ENCODE measurements around the gene HSPA1B.

The HSPA1B gene

DNA sequence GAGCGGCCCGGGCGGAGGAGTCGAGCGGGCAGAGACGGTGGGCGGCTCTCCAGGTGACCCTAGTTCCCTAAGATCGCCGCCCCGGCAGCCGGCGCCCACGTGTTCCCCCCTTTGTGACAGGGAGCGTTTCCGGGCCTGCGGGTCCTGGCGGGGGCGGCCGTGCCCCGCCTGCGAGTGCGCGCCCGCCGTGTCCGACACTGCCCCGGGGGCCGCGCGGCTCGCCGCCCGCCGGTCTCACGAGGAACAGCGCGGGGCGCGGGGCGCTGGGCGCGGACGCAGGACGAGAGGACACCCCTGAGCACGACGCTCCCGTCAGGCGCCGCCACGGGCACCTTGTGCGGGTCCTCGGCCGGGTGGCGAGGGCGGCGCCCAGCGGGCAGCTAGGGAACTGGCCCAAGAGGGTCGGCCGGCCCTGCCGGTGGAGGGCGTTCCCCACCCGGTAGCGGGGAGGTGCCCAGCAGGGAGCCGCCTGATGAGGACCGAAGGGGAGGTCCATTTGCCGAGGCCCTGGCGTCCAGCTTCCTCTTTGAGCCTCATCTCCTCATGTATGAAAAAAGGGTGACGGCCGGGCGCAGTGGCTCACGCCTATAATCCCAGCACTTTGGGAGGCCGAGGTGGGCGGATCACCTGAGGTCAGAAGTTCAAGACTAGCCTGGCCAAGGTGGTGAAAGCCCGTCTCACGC, 31.8 kb upstream of the HSPA1B start, which contains the start of gene VARS1:
Gene VARS1, minus strand, starts transcription at position 137 of the 683 bp plus-strand sequence. CDS start 535 bp downstream, outside the sequence.
- Histone ChIP-seq H3K9me3 (ENCODE audit: control insufficient read depth, insufficient read depth, low read depth, low read length) (no peaks in the 10 kb centered on the region), H3K27ac (ENCODE audit: extremely low read depth, low read depth, low read length) (peak within 1 kb of the TSS; percentile 93), H3K4me3 (ENCODE audit: low read depth, low read length) (peak within 1 kb of the TSS; percentile 81), H3K4me1 (ENCODE audit: control insufficient read depth, insufficient read depth, low read length) (no peaks in the 10 kb centered on the region; the same call in 1 of the 2 replicates), H3K36me3 (ENCODE audit: control insufficient read depth in 2 of 2, insufficient read depth in 1 of 2, low read length in 2 of 2) (peaks cover 10 to 34% of the 10 kb centered on the region in 2 experiments)
- POLR2A ChIA-PET = interaction anchor here (0.6 to 5.9 kb wide), 22 partner anchors 9 to 400 kb away, joined by 3 to 138 read pairs (median 6); partner anchors contain the start of genes C6orf47, DDAH2, DDX39B and HSPA1A
- CTCF ChIA-PET = interaction anchor here (0.6 to 4.9 kb wide), 22 partner anchors 10 to 156 kb away, joined by 3 to 55 read pairs (median 4); partner anchors contain the start of genes HSPA1B and LSM2
- TF ChIP-seq ZNF266 (tag by site-specific recombination; IDR thresholded peaks at IDR 0.05; ENCODE audit: low read depth) (no peak), ZNF510 (tag by site-specific recombination; IDR thresholded peaks at IDR 0.05; ENCODE audit: insufficient replicate concordance) (no peak), ZNF747 (tag by site-specific recombination; IDR thresholded peaks at IDR 0.05) (no peak), ZNF624 (tag by site-specific recombination; IDR thresholded peaks at IDR 0.05) (no peak), SP7 (tag by site-specific recombination; IDR thresholded peaks at IDR 0.05) (peak; percentile 82), ZNF23 (tag by site-specific recombination; IDR thresholded peaks at IDR 0.05; ENCODE audit: borderline replicate concordance) (no peak), ZNF654 (tag by site-specific recombination; IDR thresholded peaks at IDR 0.05; ENCODE audit: low read depth) (peak; percentile 46), ZBTB48 (tag by site-specific recombination; IDR thresholded peaks at IDR 0.05) (no peak; the same call in 1 of the 2 replicates), ZNF555 (tag by site-specific recombination; conservative IDR thresholded peaks at IDR 0.05) (no peak), ZNF792 (tag by site-specific recombination; IDR thresholded peaks at IDR 0.05) (0 out of 2 replicates have a peak, but pooled peaks have one; percentile 49), ZNF274 (IDR thresholded peaks at IDR 0.05; ENCODE audit: low read length) (no peak), ZNF274 (tag by site-specific recombination; IDR thresholded peaks at IDR 0.05; ENCODE audit: borderline replicate concordance) (no peak), ZFP69B (tag by site-specific recombination; IDR thresholded peaks at IDR 0.05) (no peak; the same call in 1 of the 2 replicates), FEZF1 (tag by site-specific recombination; IDR thresholded peaks at IDR 0.05) (no peak), ZNF76 (tag by site-specific recombination; IDR thresholded peaks at IDR 0.05; ENCODE audit: borderline replicate concordance, low read depth) (peak; percentile 27), ZFP37 (tag by site-specific recombination; IDR thresholded peaks at IDR 0.05) (no peak)
- TF ChIP-seq, protein P1, sequence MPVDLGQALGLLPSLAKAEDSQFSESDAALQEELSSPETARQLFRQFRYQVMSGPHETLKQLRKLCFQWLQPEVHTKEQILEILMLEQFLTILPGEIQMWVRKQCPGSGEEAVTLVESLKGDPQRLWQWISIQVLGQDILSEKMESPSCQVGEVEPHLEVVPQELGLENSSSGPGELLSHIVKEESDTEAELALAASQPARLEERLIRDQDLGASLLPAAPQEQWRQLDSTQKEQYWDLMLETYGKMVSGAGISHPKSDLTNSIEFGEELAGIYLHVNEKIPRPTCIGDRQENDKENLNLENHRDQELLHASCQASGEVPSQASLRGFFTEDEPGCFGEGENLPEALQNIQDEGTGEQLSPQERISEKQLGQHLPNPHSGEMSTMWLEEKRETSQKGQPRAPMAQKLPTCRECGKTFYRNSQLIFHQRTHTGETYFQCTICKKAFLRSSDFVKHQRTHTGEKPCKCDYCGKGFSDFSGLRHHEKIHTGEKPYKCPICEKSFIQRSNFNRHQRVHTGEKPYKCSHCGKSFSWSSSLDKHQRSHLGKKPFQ (tag by site-specific recombination; IDR thresholded peaks at IDR 0.05) = no peak
- TF ChIP-seq, protein P2, sequence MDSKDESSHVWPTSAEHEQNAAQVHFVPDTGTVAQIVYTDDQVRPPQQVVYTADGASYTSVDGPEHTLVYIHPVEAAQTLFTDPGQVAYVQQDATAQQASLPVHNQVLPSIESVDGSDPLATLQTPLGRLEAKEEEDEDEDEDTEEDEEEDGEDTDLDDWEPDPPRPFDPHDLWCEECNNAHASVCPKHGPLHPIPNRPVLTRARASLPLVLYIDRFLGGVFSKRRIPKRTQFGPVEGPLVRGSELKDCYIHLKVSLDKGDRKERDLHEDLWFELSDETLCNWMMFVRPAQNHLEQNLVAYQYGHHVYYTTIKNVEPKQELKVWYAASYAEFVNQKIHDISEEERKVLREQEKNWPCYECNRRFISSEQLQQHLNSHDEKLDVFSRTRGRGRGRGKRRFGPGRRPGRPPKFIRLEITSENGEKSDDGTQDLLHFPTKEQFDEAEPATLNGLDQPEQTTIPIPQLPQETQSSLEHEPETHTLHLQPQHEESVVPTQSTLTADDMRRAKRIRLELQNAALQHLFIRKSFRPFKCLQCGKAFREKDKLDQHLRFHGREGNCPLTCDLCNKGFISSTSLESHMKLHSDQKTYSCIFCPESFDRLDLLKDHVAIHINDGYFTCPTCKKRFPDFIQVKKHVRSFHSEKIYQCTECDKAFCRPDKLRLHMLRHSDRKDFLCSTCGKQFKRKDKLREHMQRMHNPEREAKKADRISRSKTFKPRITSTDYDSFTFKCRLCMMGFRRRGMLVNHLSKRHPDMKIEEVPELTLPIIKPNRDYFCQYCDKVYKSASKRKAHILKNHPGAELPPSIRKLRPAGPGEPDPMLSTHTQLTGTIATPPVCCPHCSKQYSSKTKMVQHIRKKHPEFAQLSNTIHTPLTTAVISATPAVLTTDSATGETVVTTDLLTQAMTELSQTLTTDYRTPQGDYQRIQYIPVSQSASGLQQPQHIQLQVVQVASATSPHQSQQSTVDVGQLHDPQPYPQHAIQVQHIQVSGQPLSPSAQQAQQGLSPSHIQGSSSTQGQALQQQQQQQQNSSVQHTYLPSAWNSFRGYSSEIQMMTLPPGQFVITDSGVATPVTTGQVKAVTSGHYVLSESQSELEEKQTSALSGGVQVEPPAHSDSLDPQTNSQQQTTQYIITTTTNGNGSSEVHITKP (tag by site-specific recombination; IDR thresholded peaks at IDR 0.05) = peak; percentile 33
- TF ChIP-seq, protein P3, sequence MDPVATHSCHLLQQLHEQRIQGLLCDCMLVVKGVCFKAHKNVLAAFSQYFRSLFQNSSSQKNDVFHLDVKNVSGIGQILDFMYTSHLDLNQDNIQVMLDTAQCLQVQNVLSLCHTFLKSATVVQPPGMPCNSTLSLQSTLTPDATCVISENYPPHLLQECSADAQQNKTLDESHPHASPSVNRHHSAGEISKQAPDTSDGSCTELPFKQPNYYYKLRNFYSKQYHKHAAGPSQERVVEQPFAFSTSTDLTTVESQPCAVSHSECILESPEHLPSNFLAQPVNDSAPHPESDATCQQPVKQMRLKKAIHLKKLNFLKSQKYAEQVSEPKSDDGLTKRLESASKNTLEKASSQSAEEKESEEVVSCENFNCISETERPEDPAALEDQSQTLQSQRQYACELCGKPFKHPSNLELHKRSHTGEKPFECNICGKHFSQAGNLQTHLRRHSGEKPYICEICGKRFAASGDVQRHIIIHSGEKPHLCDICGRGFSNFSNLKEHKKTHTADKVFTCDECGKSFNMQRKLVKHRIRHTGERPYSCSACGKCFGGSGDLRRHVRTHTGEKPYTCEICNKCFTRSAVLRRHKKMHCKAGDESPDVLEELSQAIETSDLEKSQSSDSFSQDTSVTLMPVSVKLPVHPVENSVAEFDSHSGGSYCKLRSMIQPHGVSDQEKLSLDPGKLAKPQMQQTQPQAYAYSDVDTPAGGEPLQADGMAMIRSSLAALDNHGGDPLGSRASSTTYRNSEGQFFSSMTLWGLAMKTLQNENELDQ (tag by site-specific recombination; IDR thresholded peaks at IDR 0.05; ENCODE audit: low read depth) = no peak
- TF ChIP-seq, protein P4, sequence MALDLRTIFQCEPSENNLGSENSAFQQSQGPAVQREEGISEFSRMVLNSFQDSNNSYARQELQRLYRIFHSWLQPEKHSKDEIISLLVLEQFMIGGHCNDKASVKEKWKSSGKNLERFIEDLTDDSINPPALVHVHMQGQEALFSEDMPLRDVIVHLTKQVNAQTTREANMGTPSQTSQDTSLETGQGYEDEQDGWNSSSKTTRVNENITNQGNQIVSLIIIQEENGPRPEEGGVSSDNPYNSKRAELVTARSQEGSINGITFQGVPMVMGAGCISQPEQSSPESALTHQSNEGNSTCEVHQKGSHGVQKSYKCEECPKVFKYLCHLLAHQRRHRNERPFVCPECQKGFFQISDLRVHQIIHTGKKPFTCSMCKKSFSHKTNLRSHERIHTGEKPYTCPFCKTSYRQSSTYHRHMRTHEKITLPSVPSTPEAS (tag by site-specific recombination; IDR thresholded peaks at IDR 0.05) = no peak; the same call in 1 of the 2 replicates
- TF ChIP-seq, protein P5, sequence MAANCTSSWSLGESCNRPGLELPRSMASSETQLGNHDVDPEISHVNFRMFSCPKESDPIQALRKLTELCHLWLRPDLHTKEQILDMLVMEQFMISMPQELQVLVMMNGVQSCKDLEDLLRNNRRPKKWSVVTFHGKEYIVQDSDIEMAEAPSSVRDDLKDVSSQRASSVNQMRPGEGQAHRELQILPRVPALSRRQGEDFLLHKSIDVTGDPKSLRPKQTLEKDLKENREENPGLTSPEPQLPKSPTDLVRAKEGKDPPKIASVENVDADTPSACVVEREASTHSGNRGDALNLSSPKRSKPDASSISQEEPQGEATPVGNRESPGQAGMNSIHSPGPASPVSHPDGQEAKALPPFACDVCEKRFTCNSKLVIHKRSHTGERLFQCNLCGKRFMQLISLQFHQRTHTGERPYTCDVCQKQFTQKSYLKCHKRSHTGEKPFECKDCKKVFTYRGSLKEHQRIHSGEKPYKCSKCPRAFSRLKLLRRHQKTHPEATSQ (tag by site-specific recombination; IDR thresholded peaks at IDR 0.05) = no peak
- TF ChIP-seq, protein P6, sequence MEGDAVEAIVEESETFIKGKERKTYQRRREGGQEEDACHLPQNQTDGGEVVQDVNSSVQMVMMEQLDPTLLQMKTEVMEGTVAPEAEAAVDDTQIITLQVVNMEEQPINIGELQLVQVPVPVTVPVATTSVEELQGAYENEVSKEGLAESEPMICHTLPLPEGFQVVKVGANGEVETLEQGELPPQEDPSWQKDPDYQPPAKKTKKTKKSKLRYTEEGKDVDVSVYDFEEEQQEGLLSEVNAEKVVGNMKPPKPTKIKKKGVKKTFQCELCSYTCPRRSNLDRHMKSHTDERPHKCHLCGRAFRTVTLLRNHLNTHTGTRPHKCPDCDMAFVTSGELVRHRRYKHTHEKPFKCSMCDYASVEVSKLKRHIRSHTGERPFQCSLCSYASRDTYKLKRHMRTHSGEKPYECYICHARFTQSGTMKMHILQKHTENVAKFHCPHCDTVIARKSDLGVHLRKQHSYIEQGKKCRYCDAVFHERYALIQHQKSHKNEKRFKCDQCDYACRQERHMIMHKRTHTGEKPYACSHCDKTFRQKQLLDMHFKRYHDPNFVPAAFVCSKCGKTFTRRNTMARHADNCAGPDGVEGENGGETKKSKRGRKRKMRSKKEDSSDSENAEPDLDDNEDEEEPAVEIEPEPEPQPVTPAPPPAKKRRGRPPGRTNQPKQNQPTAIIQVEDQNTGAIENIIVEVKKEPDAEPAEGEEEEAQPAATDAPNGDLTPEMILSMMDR (tag by site-specific recombination; IDR thresholded peaks at IDR 0.05) = peak; percentile 100
- TF ChIP-seq, protein P7, sequence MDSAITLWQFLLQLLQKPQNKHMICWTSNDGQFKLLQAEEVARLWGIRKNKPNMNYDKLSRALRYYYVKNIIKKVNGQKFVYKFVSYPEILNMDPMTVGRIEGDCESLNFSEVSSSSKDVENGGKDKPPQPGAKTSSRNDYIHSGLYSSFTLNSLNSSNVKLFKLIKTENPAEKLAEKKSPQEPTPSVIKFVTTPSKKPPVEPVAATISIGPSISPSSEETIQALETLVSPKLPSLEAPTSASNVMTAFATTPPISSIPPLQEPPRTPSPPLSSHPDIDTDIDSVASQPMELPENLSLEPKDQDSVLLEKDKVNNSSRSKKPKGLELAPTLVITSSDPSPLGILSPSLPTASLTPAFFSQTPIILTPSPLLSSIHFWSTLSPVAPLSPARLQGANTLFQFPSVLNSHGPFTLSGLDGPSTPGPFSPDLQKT (IDR thresholded peaks at IDR 0.05; ENCODE audit: borderline replicate concordance, low read depth, low read length) = peak; percentile 71; the same call in 1 of the 2 replicates
